ENCODE measurements around the gene LRRC7.
"Not testable (repeated sequence)": the region's sequence is repeated elsewhere in the genome, so short reads cannot be mapped to it uniquely, and the experiment has no call there.

Gene LRRC7

DNA sequence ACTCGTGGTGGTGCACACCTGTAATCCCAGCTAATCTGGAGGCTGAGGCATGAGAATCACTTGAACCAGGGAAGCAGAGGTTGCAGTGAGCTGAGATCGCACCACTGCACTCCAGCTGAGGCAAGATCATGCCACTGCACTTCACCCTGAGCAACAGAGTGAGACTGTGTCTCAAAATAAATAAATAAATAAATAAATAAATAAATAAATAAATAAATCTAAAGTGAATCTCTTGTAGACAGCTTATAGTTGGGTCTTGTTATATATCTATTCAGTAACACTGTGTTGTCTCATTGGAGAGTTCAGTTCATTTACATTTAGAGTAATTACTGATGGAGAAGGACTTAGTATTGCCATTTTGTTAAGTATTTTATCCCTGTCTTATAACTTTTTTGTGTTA, 379.2 kb downstream of the LRRC7 start:
- ChIA-PET CTCF (no interaction called here), POLR2A (no interaction called here)
- no peak for DNase-seq (ENCODE audit: low read depth, low spot score)
- TF ChIP-seq, protein P1, sequence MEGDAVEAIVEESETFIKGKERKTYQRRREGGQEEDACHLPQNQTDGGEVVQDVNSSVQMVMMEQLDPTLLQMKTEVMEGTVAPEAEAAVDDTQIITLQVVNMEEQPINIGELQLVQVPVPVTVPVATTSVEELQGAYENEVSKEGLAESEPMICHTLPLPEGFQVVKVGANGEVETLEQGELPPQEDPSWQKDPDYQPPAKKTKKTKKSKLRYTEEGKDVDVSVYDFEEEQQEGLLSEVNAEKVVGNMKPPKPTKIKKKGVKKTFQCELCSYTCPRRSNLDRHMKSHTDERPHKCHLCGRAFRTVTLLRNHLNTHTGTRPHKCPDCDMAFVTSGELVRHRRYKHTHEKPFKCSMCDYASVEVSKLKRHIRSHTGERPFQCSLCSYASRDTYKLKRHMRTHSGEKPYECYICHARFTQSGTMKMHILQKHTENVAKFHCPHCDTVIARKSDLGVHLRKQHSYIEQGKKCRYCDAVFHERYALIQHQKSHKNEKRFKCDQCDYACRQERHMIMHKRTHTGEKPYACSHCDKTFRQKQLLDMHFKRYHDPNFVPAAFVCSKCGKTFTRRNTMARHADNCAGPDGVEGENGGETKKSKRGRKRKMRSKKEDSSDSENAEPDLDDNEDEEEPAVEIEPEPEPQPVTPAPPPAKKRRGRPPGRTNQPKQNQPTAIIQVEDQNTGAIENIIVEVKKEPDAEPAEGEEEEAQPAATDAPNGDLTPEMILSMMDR (IDR thresholded peaks at IDR 0.05; ENCODE audit: insufficient read depth, low read length, missing control alignments) = no peak
- no peak overlapping the region for H3K4me3 ChIP-seq (ENCODE audit: low read depth, low read length)

DNA sequence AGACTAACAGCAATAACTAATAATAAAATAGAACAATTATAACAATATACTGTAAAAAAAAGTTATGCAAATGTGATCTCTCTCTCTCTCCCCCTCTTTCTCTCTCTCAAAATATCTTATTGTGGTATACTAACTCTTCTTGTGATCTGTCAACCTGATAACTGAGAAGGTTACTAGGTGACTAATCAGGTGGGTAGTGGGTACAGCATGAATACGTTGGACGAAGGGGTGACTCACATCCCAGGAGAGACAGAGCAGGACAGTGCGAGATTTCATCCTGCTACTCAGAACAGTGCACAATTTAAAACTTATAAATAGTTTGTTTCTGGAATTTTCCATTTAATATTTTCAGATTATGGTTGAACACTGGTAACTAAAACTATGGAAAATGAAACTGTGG, 380.1 kb downstream of the LRRC7 start:
- H3K4me3 ChIP-seq (ENCODE audit: low read depth, low read length) = no peak overlapping the region
- DNase-seq (ENCODE audit: low read depth, low spot score) = no peak
- ChIA-PET CTCF (interaction anchor here (1.4 kb wide), 1 partner anchor 10 kb away, joined by 3 read pairs; no protein-coding TSS in a partner anchor), POLR2A (no interaction called here)
- TF ChIP-seq, protein P1 (IDR thresholded peaks at IDR 0.05; ENCODE audit: insufficient read depth, low read length, missing control alignments) = no peak

DNA sequence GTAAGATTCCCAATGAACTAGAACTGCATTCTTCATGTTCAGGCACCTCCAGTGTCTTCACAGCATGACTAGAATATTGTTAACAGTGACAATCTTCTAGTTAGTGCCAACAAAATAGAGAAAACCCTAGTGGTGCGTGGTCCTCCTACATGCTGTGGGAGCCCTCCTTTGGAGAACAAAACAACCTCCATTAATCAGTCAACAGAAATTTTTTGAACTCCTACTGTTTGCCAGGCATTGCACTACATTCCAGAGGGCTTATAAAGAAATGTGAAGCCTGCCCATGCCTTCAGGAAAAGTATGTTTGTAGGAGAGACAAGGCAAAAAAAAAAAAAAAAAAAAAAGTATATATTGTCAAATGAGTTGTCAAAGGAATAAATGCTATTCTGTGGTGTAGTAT, 385.0 kb downstream of the LRRC7 start:
- H3K4me3 ChIP-seq (ENCODE audit: low read depth, low read length) = no peak overlapping the region
- TF ChIP-seq, protein P1 (IDR thresholded peaks at IDR 0.05; ENCODE audit: insufficient read depth, low read length, missing control alignments) = no peak
- POLR2A ChIA-PET = no interaction called here
- DNase-seq (ENCODE audit: low read depth, low spot score) = no peak
- CTCF ChIA-PET = no interaction called here

DNA sequence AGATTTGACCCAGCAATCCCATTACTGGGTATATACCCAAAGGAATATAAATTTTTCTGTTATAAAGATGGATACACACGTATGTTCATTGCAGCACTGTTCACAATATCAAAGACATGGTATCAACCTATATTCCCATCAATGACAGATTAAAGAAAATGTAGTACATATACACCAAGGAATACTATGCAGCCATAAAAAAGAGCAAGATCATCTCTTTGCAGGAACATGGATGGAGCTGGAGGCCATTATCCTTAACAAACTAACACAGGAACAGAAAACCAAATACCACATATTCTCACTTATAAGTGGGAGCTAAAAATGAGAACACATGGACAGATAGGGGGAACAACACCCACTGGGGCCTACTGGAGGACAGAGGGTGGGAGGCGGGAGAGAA, 394.7 kb downstream of the LRRC7 start:
- POLR2A ChIA-PET; DNase-seq (ENCODE audit: low read depth, low spot score); CTCF ChIA-PET; H3K4me3 ChIP-seq (ENCODE audit: low read depth, low read length): not testable (repeated sequence)

DNA sequence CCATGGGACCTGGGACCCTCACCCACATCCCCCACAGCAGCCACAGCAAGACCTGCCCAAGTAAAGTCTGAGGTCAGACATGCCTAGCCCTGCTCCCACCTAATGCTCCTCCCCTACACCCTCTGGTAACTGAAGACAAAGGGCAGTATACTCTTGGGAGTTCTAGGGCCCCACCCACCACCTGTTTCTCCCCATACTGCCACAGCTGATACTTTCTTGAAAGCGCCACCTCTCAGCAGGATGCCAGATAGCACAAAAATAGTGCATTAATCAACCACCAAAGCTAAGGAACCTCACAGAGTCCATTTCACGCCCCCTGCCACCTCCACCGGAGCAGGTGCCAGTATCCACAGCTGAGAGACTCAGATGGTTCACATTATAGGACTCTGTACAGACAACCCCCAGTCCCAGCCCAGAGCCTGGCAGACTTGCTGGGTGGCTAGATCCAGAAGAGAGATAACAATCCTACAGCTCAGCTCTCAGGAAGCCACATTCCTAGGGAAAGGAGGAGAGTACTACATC, 399.6 kb downstream of the LRRC7 start:
- TF ChIP-seq, protein P1 (IDR thresholded peaks at IDR 0.05; ENCODE audit: insufficient read depth, low read length, missing control alignments) = no peak
- no peak for DNase-seq (ENCODE audit: low read depth, low spot score)
- H3K4me3 ChIP-seq (ENCODE audit: low read depth, low read length) = no peak overlapping the region
- ChIA-PET POLR2A (interaction anchor here (0.7 kb wide), 1 partner anchor 49 kb away, joined by 3 read pairs; no protein-coding TSS in a partner anchor), CTCF (interaction anchor here (1.2 kb wide), 1 partner anchor 13 kb away, joined by 3 read pairs; no protein-coding TSS in a partner anchor)

DNA sequence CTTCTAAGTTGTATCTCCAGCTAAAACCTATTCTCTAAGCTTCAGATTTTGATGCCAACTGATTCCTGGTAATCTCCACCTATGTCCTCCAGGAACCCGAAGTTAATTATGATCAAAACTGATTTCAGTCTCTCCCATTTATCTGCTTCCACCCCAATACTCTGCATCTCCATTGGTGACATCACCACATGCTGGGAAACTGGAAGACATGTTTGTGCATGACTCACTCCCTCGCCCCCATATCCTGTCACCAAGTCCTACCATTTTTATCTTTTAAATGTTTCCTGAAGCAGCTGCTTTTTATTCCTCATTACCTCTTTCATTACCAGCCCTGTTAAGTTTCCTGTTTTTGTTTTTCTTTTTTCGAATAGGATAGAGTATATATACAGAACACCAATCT, 409.2 kb downstream of the LRRC7 start:
- ChIA-PET CTCF (interaction anchor here (1.0 kb wide), 1 partner anchor 86 kb away, joined by 3 read pairs; no protein-coding TSS in a partner anchor), POLR2A (no interaction called here)
- DNase-seq (ENCODE audit: low read depth, low spot score) = no peak
- H3K4me3 ChIP-seq (ENCODE audit: low read depth, low read length) = no peak overlapping the region
- TF ChIP-seq, protein P1 (IDR thresholded peaks at IDR 0.05; ENCODE audit: insufficient read depth, low read length, missing control alignments) = no peak

DNA sequence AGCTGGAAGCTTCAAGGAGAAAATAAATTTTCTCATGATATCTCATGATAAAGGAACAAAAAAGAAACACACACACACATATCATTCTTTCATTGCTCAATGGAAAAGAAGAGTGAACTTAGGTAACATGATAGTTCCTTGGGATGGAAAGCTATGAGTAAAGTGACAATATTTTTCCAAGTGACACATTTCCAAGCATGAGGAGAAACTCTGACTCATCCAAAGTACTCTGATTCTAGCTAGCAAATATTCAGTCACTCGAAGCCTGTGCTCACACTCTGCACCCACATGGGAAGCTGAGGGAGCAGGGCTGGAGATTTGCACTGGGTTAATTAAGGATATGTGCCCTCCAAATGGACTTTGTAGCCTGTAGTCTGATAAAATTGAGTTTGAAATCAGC, 415.3 kb downstream of the LRRC7 start:
- POLR2A ChIA-PET = interaction anchor here (0.6 kb wide), 1 partner anchor 11 kb away, joined by 3 read pairs; no protein-coding TSS in a partner anchor
- CTCF ChIA-PET = no interaction called here
- TF ChIP-seq, protein P1 (IDR thresholded peaks at IDR 0.05; ENCODE audit: insufficient read depth, low read length, missing control alignments) = no peak
- DNase-seq (ENCODE audit: low read depth, low spot score) = no peak
- H3K4me3 ChIP-seq (ENCODE audit: low read depth, low read length) = no peak overlapping the region
